HG03108 (cell line): Measurements from ENCODE around the gene IRGM.

ENCODE experiments used
- ATAC-seq: cut with Tn5 transposase; IDR thresholded peaks from one replicate; pipeline ENCODE4 v1.9.1; 2021; ENCODE audit warnings: moderate library complexity; ENCODE audit not compliant: unreplicated experiment

Gene IRGM

GRCh38 chr5:150895431-150896428, 49.4 kb downstream of the IRGM start:
- no peak for ATAC-seq
